Activated naive CD8-positive, alpha-beta T cell treated with anti-CD3 and anti-CD28 coated beads, Interleukin-2, amount 50 U/mL, for 16 hours (primary cell): ENCODE results near the gene FAM13A.
"Not testable (repeated sequence)": the region's sequence is repeated elsewhere in the genome, so short reads cannot be mapped to it uniquely, and the experiment has no call there.

Source experiments
- DNase-seq: peaks from one replicate; pipeline ENCODE4 v3.0.0-alpha.2; 2020; ENCODE audit warnings: low read depth, low spot score

The FAM13A gene

GRCh38 chr4:89044147-89044900 is 12.7 kb downstream of the FAM13A start:
- no peak for DNase-seq

GRCh38 chr4:89042055-89042454 is 14.9 kb downstream of the FAM13A start:
- no peak for DNase-seq

- no peak for DNase-seq
These were observed 17.2 kb downstream of the FAM13A start for GRCh38 chr4:89039730-89040338.

GRCh38 chr4:89036535-89036934 is 20.4 kb downstream of the FAM13A start:
- no peak for DNase-seq

- no peak for DNase-seq
These were observed 25.7 kb downstream of the FAM13A start for GRCh38 chr4:89031272-89031671.

- no peak for DNase-seq
These were observed 27.4 kb downstream of the FAM13A start for GRCh38 chr4:89029591-89029990.

- no peak for DNase-seq
These were observed 30.4 kb downstream of the FAM13A start for GRCh38 chr4:89026542-89026941.

GRCh38 chr4:89024051-89024675 is 32.8 kb downstream of the FAM13A start:
- DNase-seq: peak; percentile 14

- DNase-seq: no peak
These were observed 33.8 kb downstream of the FAM13A start for GRCh38 chr4:89023140-89023539.

GRCh38 chr4:89022426-89023128 is 34.4 kb downstream of the FAM13A start:
- DNase-seq: no peak

- DNase-seq: no peak
These were observed 35.3 kb downstream of the FAM13A start for GRCh38 chr4:89021684-89022083.

GRCh38 chr4:89021062-89021461 is 35.9 kb downstream of the FAM13A start:
- no peak for DNase-seq

- DNase-seq: not testable (repeated sequence)
These were observed 42.1 kb downstream of the FAM13A start for GRCh38 chr4:89014897-89015296.

GRCh38 chr4:89009761-89010369 is 47.1 kb downstream of the FAM13A start:
- no peak for DNase-seq

GRCh38 chr4:89009115-89009514 is 47.9 kb downstream of the FAM13A start:
- DNase-seq: no peak

GRCh38 chr4:89008166-89008565 is 48.8 kb downstream of the FAM13A start:
- no peak for DNase-seq

- DNase-seq: no peak
These were observed 49.5 kb downstream of the FAM13A start for GRCh38 chr4:89007338-89007939.

- DNase-seq: no peak
These were observed 50.7 kb downstream of the FAM13A start for GRCh38 chr4:89006307-89006706.

GRCh38 chr4:89005066-89005465 is 51.9 kb downstream of the FAM13A start:
- DNase-seq: not testable (repeated sequence)

- DNase-seq: no peak
These were observed 55.1 kb downstream of the FAM13A start for GRCh38 chr4:89001647-89002445.
